ENCODE data around the gene PLCB1.

- TF ChIP-seq CTCF (conservative IDR thresholded peaks at IDR 0.05; ENCODE audit: low read length) (no peak), EZH2phosphoT487 (IDR thresholded peaks at IDR 0.05; ENCODE audit: borderline replicate concordance) (no peak)
Measured at GRCh38 chr20:8670207-8670892, 538.3 kb downstream of the PLCB1 start.
